Stromal cell of bone marrow (primary cell): ENCODE measurements around the gene CREM.
A peak's percentile ranks its signal among the peaks of the same experiment; 100 is the strongest.
"Not testable (repeated sequence)": the region's sequence is repeated elsewhere in the genome, so short reads cannot be mapped to it uniquely, and the experiment has no call there.

Experiments
- DNase-seq: peaks from one replicate; pipeline ENCODE4 v3.0.0-alpha.2; 2012; ENCODE audit warnings: low read depth

The CREM gene

DNA sequence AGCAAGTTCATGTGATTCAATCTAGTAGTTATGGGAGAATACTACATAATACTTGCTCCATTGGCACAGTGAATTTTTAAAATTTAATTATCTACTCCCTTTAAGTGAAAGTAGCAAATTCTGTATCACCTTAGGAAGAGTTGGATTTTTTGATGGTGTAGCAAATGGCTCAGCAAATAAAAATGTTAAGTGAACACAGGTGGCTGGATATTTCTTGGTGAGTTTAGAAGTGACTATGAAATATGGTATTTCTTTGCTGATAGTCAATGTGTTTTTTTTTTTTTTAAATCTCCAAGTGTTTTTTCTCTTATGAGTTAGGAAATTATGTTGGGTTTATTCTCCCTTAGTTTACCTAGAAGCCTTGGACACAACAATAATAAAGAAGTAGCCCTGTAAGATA is 67.8 kb downstream of the CREM start:
- no peak for DNase-seq

DNA sequence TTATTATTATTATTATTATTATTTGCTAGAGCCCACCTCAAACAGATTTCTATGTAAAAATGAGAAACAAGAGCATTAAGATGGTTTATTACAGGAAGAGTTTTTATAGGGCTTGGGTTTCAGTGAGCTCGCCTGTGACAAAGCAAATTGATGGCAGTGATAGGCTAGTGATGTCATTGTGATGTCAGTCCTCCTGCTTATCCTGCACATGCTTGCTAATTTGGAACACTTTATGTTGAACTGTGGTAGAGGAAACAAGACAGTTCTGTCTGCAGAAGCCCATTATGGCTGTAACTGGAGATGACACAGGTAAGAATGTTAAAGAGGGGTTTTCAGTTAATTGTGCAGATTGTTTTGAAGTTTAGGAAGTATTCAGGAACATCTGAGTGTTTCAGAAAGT is 68.3 kb downstream of the CREM start:
- no peak for DNase-seq

DNA sequence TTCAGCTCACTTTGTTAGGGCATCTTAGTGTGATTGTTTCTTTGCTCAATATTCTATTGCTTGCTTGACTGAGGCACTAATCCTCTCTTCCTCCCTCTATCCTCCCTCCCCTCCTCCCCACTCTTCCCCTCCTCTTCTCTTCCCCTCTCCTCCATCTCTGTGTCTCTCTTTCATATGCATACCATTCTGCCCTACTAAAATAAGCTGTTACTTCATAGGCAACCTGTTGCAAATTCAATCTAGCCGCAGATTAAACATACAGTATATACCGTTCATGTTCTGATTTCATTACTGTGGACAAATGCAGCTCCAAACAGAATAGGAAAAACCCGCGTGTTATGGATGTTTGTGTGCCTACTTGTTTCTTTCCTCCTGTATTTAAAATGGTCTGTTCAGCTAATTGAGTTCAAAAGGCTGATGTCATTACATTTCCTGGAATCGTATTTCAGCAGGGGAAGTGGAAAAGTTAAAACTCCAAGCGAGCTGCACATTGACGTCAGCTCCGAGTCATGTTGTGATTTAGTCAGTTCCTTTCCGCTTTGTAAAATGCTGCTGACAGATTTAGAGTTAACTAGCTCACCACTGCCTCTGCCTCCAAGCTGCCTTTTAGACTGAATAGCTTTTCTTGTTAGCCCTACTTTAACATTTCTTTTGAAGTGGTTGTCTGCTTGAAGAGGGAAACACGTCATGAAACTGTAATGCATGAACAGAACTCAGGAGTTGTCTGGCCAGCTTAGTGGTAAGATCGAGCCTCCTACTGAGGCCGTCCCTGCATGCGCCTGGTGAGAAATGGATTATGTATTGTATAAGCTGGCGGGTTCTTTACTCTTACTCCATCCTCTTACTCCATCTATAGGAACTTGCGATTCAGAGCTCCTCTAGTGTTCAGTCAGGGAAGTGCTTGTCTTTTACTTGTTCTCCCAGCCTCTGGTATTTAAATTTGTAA is 69.0 kb downstream of the CREM start:
- peak; percentile 98 for DNase-seq

DNA sequence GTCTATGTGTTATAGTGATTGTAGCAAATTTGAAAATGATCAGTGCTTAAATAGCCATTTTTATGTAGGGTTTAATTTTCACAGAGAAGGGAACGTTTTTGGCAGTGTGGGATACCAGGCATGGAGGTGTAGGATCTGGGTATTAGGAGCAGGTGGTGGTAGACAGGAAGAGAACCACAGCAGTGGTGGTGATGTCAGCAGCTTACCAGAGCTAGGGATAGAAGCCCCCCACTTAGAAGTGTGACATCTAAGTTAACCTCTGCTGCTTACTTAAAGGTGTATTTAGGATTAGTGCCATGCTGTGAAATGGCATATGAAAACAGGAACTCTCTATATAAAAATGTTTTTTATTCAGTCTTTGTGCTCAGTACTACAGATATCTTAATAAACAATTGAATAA is 73.8 kb downstream of the CREM start:
- no peak for DNase-seq

DNA sequence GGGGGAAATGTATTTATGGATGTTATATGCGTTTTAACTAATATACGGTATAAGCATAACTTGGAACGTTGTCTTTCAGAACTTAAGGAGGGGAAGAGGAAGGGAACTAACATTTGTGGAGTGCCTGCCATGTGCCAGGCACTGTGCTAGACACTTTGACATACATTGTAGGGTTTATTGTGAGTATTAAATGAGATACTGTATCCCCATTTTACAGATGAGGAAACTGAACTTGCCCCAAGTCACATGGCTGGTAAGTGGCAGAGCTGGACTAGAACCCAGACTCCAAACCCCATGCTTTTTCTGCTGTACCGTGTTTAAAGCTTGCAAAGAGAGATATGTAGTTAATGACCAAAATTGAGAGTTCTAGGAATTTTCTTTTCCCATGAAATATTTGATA is 74.6 kb downstream of the CREM start:
- no peak for DNase-seq

DNA sequence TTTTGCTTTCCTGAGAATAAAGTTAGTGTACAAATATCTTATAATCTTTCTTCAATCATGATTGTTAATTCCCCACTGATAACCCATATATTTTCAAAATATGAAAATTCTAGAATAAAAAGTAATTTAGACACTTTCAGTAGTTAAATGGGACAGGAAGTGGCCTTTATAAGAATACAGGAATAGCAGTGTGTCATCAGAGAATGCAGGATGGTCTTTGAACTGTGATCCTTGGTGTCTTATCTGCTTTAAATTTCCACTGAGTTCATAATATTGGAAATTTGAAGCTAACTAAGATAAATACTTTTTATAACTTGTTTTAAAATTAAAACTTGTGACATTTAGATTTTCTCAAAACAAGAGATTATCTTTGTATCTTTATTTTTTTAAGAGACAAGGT is 75.4 kb downstream of the CREM start:
- DNase-seq = no peak

DNA sequence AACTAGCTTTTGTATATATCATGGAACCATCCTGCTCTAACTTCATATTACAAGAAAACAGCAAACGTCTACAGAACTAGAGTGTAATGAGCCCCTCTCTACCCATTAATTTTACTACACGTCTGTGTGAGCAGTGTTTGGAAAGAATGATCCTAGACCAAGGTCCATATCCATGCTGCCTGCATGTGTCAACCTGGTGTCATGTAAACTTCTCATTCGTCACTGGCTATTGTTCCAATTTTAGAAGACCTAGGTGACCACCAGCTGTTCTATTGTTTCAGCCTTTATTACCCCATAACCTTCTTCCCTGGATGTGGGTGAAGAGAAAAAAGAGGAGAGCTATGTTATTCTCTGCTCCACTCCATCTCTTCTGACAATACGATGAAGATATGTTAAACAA is 77.1 kb downstream of the CREM start:
- no peak for DNase-seq

DNA sequence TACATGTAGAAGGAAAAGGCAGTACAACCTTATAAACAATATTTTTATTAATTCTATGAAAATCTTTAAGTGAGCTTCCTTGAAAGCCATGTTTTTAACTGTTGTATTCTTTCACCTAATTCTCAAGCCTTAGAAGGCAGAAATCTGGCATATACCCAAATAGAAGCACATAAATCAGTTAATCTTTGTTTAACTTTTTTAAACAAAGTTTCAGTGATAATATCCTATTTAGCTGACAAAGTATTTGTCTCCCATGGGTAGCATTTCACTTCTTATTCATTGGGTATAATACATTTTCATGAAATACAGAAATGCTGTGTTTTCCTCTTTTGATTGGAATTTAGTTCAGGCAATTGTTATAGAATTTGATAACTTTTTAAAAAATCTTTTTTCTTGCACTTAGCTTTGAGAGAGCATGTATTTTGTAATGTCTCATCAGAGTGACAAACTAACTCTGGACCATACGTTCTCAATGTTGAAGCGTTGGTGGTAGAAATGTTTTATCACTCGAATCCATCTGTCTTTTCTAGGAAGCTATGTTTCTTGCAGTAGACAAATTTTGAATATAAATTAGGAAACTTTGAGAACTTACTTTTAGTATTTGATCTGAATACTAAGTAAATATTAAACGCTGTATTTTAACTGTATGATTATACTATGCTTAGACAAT is 78.1 kb downstream of the CREM start:
- DNase-seq = no peak

DNA sequence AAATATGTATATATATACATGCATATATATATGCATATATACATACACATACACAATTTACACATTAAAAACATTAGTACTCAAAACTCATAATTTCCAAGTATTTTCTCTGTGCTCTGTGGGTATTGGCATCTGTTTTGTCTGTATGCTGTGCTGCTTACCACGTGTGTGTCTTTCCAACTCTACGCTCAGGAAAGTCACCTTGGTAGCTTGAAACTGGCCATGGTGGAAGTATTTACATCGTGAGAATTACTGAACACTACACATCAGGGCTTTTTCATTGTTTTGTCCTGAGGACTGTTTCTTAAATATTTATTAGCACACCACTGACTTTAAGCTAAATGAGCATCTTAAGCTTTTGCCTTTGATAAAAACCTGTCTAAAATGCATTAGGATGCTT is 79.6 kb downstream of the CREM start:
- DNase-seq = no peak

DNA sequence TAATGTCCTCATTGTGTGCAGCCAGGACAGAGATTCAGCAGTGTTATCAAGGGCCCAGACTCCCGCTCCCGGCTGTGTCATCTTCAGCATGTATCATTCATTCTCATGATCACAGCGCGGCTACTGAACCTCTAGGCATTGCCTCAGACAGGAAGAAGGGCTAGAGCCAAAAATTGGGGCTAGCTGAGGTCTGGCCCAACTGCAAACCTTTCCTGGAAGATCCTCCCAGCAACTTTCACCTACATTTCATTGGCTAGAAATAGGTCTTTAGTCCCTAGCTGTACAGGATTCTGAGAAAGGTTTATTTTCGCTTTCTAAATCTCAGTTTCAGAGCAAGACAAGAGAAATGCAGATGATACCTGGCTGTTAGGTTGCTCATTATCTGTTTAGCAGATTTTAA is 81.9 kb downstream of the CREM start:
- no peak for DNase-seq

DNA sequence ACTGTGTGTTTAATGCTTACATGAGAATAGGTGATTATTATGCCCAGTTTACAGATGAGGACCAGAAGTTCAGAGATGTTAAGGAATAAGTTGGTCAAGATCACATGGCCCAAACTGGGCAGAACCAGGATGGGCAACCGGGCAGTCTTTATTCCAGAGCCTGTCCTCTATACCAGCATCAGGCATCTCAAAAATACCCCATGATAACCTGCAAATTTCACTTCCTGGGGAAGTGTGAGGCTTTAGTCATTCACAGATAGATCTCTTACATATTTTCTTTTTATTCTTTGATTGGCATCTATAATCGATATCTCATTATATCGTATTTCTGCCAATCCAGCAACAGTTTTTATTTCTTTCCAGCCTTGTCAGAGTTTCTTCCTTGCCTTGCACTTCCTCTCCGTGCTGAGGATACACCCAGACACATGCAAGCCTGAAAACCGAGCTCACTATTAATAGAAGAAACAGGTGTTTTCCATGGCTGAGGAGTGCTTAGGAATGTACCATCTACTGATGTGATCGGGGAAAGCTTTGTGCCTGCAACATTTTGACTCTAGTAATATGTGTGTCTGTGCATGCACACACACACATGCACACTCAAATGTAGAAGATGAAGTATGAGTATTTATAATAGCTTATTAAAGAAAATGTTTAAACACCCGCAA is 82.4 kb downstream of the CREM start:
- no peak for DNase-seq

DNA sequence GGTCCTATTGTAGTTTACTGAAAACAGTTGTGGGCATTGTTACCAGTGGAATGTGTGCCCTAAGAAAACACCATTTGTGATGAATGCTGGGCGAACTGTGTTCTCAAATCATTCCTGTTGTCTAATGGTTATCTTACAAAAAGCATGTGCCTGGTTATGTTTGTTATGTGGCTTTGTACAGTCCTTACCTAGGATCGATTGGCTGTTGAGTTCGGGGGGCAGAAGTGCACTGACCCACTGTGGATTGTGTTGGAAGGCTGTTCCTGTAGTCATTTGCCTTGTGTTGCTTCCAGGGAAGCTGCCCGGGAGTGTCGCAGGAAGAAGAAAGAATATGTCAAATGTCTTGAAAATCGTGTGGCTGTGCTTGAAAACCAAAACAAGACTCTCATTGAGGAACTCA is 84.3 kb downstream of the CREM start:
- no peak for DNase-seq

DNA sequence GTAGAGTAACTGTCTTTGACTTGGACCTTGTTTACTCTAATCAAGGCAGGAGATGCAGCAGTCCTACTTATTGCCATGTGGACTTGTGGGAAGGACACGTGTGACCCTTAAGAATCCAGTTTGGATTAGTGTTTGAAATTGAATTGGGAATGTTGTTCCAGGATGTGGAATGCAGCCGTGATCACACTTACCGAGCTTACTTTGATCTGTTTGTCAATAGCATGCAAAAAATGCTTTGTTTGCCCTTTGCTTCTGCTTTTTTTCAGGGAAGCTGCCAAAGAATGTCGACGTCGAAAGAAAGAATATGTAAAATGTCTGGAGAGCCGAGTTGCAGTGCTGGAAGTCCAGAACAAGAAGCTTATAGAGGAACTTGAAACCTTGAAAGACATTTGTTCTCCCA is 84.7 kb downstream of the CREM start:
- no peak for DNase-seq

DNA sequence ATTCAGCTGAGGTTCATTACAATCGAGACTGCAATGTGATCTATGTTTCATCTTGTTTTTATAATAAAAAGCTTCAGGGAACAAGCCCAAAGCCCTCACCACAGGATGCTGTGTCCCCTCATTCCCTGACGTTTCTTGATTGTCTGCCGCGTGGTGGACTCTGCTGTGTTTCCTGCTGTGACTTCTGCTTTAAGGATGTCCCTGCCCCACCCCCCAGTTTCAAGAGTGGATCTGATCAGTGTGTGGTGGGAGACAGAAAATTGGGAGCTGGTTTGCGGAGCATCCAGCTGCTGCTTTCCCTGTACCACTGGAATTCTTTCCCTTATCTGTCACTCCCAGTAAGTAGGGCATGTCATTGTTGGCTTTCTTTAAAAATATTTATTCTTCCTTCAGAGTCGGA is 86.2 kb downstream of the CREM start:
- no peak for DNase-seq

DNA sequence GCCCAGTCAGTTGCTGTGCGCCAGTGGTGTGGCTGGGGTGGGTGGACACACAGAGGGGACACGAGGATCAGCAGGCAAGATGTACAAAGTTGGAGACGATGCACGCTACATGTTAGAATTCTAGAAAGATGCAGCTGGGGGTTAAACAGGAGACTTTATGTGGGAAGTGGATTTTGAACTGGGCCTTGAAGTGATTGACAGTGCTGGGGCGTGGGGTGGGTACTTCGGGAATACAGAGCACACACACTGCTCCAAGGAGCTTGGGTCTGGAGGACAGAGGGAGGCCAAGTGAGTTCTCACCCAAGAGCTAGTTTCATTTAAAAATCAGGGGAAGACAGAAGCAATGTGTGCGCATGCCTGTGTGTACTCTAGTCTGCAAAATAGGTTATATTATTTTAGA is 87.1 kb downstream of the CREM start:
- no peak for DNase-seq

DNA sequence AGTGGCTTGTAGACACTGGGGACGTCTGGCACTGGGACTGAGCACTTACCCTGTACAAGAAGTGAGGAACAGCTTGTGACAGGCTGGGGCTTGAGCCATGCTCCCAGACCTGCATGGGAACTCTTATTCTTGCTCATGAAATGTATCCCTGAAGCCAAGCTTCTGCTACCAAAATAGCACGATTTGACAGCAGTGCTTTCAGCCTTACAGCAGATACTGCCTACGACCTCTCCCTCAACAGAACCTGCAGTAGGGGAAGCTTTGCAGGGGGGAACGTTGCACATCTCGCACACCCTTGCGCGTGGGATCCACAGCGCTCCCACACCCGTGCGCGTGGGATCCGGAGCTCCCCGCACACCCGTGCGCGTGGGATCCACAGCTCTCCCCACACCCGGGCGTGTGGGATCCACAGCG is 88.0 kb downstream of the CREM start:
- DNase-seq = no peak

DNA sequence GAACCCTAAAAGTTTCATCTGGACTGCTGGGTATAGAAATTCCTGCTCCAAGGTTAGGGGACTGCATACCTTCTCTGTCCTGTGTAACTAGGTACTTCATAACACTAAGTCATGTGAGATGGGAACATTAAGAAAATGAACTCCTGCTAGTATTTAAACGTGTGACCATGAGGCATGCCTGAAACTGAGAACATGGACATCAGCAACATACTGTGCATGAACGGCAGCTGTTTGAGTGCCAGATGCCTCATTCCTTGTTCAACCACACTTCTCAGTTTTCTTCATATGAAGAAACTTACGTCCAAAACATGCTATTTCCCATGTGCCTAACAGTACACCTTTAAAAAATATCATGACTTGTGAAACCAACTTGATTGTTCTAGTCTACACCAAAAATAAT is 88.5 kb downstream of the CREM start:
- DNase-seq = no peak

DNA sequence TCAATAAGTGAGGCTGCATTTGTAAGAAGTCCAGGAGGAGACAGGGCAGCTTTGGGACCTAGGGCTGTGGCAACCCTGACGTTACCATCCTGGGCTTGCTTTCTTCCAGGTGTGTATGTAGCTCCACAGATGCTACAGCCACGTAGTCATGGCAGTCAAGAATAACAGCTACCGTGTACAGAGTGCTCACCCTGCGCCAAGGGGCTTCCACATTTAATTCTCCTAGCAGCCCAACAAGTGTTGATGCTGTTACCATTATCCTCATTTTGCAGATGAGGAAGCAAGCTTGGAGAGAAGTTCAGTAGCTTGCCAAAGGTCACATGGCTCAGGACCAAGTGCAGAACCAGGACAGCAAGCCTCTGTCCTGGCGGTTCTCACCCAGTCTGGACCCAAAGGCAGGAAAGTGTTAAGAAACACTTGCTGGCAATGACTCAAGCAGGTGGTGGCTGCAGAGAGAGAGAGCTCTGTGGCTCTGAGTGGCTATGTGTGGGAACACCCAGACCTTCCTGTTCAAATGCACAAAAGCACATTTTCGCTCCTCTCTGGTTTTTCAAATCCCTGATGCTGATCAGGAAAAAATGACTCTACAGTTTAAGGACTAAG is 89.8 kb downstream of the CREM start:
- DNase-seq = no peak

DNA sequence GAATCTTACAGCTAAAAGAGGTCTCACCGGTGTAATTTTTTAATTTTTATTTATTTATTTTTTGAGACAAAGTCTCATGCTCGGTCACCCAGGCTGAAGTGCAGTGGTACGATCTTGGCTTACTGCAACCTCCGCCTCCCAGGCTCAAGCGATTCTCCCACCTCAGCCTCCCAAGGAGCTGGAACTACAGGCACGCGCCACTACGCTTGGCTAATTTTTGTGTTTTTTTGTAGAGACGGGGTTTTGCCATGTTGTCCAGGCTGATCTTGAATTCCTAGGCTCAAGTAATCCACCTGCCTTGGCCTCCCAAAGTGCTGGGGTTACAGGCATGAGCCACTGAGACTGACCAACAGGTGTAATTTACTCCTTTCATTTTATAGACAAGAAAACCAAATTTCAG is 90.3 kb downstream of the CREM start:
- DNase-seq = not testable (repeated sequence)

DNA sequence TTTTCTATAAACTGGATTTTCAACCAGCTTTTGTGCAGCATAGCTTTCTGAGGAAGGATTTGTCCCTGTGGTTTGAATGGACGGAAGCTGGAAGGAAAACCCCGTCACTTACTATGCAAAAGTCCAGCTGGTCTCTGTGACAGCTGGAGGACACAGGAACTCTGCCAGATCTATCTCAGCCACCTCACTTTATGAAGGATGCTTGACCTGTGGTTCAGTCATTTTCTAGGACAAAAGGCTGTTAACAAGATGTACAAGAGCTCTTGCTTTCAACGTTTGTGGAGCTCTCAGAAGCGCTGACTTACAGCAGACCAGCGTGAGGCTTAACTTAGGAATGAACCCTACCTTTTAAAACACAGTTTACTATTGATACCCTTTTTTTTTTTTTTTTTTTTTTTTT is 90.8 kb downstream of the CREM start:
- no peak for DNase-seq

DNA sequence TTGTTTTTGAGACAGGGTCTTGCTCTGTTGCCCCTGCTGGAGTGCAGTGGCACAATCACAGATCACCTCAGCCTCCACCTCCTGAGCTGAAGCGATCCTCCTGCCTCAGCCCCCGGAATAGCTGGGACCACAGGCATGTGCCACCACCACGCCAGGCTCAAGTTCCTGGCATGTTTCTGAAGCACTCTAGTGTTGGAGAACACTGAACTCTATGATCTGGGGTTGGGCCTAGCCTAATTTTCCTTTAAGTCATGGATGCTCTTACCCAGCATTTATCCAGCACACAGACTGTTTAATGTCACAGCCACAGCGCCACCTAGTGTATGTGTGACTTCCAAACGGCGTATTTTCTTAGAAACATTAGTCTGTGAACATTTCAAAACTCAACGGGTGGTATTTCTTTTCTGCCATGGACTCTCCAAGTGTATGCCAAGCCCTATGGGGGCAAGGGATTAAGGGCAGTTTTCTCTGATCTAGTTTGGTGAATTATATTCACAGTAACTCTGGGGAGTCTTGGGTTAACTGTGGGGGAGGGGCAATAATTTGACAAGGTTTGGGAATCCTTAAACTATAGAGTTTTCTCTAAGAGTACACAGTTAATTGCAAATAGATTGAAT is 91.8 kb downstream of the CREM start:
- DNase-seq = peak; percentile 82

DNA sequence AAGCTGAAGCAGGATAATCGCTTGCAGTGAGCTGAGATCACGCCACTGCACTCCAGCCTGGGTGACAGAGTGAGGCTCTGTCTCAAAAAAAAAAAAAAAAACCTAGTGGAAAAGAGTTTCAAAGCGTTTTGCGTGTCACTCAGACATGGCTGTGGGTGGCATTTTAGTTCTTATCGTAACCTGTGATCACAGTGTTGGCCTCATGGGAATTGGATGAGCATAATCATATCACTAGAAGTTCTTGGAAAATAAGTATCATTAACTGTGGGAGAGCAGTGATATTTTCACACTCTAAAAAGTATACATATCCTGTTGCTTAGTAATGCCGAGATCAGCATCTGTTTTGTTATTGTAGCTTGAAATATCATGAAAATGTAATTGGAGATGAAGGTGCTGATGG is 92.6 kb downstream of the CREM start:
- no peak for DNase-seq
